HG02610 (cell line): ENCODE data around the gene ADAMTS8.

Source experiments
- ATAC-seq: cut with Tn5 transposase; IDR thresholded peaks from one replicate; pipeline ENCODE4 v1.9.1; 2021; ENCODE audit warnings: mild to moderate bottlenecking, moderate library complexity; ENCODE audit not compliant: unreplicated experiment

Gene ADAMTS8

DNA sequence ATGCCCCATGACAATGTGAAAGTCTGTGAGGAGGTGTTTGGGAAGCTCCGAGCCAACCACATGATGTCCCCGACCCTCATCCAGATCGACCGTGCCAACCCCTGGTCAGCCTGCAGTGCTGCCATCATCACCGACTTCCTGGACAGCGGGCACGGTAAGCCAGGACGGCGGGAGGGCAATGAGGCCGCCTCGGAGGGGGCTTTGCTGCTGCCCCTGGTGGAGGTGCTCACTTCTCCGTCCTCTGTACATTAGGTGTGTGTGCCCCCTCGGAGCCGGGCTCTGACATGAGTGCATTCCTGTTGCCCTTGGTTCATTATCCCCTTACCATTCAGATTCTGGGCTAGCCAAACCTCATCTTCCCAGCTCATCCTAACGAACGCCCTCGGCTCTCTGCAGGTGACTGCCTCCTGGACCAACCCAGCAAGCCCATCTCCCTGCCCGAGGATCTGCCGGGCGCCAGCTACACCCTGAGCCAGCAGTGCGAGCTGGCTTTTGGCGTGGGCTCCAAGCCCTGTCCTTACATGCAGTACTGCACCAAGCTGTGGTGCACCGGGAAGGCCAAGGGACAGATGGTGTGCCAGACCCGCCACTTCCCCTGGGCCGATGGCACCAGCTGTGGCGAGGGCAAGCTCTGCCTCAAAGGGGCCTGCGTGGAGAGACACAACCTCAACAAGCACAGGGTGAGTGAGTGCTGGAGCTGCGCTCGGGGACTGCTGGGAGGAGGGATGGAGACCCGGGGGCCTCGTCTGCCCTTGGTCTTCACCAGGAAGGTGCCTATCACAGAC lies 33.9 kb upstream of the ADAMTS8 start:
- no peak for ATAC-seq

DNA sequence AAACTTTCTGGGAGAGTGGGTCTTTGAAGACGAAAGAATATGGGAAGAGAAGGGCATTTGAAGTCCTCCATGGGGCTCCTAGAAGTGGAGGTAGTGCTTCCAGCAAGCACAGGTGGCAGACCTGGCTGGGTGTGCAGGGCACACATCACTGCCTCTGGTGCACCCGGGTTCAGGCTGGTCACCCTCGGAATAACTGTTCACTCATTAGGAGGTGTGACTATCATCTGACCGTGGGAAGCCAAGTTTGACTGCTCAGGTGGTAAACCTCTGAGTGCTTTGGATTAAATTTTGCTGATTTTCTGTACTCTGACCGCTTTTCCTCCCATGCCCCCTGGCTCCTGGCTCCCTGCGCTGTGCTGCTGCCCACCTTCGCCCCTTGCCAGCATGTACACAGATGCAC lies 31.1 kb upstream of the ADAMTS8 start:
- ATAC-seq = no peak

DNA sequence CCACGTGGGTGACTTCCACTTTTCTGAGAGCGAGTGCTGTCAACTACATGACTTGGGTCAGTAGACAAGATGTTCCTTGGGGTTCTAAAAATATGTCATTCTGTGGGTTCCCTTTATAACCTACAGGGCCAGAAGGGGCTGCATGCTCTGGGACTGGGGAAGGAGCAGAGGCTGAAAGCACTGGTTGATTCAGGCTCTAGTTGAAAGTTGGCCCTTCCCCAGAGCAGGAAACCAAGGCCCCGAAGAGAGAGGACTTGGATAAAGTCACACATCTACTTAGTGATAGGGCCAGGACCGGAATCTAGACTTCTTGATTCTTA lies 30.0 kb upstream of the ADAMTS8 start:
- ATAC-seq = no peak

DNA sequence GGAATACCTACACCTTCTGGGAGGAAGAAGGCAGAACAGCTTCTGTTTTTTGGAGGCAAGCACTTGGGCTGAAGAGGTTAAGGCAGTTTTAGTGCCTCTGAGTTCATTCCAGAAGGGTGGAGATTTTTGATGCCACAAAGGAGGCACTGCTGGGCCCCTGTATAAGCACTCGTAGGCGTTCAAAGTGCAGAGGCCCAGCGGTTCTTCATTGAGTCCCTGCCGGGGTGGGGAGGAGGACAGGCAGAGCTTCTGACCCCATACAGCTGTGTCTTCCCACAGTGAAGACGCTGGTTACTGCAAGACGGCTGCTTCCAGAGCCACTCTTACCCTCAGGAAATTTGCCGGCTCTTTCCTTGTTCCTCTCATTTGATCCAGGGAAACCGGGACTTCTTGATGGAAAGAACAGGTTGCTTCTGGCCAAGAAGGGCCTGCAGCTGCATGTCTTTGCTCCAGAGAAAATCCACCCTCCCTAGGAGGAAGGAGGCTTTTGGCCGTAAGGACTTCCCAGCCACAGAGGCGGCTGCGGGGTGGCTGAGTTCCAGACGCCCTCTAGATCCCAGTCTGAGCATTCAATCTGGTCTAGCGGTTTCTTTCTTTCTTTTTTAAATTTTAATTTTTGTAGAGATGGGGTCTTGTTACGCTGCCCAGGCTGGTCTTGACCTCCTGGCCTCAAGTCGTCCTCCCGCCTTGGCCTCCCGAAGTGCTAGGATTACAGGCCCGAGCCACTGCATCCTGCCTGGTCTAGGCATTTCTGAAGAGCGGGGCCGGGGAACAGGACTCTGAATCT lies 29.4 kb upstream of the ADAMTS8 start:
- no peak for ATAC-seq

DNA sequence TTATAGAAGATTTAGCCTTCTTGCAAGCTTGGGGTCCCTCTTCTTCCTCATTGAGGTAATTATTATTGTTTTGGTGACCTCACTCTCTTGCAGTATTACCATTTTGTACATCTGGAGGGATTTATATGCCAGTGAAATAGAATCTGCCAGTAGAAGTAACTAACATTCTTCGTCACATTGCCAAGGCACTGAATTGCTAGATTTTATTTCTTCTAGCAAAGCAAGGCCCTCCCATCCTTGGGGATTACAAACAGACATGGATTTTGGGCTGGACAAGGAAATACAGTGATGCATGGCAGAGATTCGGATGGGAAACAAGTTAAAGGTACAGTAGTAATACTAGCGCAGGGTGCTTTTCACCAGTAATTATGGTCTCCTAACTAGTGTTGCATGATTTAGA lies 27.9 kb upstream of the ADAMTS8 start:
- ATAC-seq = no peak

DNA sequence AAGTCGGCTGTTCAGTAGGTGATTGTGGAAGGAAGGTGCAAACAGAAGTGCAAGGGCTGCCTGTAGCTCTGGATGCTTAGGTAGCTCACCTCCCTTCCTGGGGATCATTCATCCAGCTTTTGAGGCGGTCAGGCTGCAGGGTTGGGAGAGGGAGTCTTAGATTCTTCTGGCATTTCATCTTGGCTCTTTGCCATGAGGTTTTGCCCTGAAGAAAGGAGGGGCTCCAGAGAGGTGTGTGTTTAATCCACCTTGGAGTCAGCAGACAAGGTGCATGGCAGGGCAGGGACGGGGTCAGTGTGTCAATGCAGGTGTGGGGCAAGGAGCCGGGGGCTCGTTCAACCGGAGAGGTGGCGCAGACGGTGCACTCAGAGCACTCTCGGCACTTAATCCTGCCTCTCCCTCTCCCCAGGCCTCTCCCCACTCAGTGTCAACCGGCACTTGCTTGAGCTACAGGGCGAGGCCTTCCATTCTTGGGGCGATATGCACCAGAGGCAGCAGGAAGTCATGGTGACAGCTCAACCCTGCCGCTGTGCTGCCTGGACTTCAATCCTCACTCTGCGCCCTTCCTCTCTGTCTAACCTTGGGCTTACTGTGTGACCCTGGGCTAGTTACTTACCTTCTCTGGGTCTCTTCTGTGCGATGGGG lies 27.2 kb upstream of the ADAMTS8 start:
- ATAC-seq = no peak

DNA sequence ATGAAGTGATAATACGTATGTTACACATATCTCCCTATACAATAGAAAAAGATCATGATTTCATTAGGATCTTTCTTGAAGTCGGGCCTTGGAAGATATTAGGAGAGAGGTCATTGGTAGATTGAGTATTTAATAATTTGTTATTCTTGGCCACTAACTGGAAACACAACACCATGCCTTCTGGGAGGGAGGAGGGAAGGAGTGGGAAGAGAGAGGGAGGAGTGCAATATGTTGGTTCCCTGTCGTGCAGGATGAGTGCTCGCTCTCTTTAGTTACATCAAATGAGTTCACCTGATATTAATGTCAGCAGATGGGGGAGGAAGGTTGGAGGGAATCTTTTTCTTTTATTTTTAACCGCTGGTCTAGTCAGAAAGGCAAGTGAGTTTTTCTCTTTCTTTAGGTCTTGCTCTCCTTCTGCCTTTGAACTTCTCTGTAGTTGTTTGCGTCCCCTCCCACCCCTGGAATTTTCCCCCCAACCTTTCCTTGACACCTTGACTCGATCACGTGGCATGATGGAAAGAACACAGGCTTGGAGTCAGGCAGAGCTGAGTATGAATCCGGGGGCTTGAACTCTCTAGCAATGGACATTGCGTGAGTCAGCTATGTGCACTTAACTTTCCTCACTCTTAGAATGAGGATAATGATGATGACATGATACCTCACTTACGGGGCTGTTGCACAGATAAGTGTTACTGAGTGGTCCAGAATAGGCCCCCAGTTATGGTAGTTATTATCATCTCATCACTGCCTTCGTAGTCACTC lies 26.3 kb upstream of the ADAMTS8 start:
- ATAC-seq = no peak

DNA sequence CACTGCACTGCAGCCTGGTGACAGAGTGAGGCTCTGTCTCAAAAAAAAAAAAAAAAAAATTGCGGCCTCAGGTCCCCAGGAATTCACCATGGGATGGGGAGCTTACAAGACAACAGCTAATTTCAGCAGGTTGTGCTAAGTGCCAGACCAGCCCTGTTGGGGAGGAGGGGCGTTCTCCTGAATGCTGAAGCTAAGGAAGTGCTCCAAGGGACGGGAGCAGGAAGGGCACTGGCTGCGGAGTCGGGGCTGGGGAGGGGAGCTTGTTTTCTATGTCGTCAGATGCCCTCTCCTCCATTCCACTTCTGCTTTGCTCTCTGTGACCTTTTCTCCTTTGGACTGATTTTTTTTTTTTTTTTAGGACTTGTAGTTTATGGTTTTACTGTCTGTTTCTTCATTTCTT lies 24.5 kb upstream of the ADAMTS8 start:
- ATAC-seq = no peak

DNA sequence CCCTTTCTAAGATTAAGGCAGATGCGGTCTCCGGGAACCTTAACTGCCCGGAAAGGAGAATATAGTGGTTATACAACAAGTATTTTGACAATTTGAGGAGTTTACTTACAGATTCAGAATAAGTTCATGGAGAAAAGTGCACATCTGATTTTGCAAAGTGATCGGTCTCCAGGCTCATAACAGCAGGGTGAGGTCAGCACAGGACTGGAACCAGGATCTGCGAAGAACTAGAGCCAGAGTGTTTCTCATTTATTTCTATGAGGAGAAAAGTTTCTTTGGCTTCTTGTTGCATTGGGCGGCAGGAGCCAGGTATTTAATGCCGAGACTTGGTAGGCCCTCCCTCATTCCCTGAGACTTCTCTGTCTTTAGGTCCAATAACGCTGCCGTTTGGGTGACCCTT lies 23.8 kb upstream of the ADAMTS8 start:
- ATAC-seq = no peak

DNA sequence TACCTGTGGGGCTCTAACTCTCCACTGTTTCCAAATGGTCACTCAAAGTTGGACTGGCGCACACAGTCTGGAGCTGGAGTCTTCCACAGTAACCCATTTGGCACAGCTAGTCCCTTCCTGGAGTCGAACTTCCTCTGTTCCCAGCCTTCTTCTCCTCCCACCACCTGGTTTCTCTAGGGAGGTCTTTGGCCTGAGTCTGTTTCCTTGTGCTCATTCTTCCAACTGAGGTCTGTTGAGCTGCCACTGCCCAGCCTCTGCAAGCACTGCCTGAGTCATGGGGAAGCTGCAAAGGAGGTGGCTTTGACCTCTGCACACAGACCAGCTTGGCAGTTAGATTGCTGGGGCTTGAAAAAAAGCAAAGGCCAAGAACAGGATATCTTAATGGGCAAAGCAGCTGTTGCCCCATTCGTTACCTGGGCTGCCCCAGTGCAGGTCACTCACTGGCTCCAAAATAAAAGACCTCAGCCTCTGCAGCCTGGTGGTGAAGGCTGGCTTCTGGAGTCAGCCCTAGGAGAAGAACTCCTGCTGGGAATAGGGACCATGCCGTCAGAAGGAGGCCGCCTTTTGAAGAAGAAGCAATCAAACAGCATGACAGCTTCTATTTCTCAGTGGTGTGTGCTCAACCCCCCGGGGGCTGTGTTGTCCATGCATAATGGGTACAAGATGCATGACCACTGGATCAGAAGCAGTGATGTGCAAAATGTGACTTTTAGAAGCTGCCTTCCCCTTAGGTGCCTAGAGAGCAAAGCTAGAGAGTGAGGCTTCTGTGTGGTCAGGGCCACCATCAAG lies 23.0 kb upstream of the ADAMTS8 start:
- ATAC-seq = no peak

DNA sequence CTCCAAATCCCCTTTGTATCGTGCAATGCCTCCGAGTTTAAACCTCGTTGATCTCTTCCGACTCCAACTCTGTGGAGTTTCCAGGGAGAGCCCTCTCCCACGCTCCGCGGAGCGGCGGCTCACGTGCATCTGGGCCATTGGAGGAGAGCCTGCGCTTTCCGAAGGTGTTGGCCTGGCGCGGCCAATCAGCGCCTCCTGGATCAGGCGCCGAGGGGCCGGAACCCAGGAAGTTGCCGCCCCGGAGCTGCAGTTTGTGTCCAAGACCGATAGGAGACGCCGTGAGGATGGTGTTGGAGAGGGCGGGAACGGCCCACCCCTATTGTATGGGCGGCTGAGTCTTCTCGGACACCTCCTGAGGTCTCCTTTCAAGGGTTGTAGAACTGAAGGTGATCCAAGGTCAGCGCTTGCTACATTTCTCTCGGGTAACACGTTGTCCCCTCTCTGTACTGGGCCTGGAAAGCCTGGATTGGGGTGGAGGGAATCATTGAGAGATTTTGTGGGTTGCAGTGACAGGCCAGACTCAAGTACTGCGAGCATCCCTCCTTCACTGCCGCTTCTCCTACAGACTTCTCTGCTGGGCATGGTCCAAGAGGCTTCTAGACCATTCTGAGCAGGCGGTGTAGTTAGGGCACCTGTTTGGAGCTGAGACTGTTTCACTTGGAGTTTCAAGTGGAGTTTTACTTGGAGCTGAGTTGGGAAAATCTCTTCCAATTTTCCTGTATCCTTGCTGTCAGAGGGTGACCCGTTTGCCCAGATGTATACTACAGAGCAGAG lies 21.8 kb upstream of the ADAMTS8 start:
- ATAC-seq = no peak

DNA sequence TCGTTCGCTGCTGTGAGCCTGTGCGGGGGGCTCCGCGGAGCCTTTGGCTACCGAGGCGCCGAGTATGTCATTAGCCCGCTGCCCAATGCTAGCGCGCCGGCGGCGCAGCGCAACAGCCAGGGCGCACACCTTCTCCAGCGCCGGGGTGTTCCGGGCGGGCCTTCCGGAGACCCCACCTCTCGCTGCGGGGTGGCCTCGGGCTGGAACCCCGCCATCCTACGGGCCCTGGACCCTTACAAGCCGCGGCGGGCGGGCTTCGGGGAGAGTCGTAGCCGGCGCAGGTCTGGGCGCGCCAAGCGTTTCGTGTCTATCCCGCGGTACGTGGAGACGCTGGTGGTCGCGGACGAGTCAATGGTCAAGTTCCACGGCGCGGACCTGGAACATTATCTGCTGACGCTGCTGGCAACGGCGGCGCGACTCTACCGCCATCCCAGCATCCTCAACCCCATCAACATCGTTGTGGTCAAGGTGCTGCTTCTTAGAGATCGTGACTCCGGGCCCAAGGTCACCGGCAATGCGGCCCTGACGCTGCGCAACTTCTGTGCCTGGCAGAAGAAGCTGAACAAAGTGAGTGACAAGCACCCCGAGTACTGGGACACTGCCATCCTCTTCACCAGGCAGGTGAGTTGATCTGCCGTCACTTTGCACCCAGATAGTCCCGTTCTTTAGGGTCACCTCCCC lies 21.0 kb upstream of the ADAMTS8 start:
- ATAC-seq = no peak

DNA sequence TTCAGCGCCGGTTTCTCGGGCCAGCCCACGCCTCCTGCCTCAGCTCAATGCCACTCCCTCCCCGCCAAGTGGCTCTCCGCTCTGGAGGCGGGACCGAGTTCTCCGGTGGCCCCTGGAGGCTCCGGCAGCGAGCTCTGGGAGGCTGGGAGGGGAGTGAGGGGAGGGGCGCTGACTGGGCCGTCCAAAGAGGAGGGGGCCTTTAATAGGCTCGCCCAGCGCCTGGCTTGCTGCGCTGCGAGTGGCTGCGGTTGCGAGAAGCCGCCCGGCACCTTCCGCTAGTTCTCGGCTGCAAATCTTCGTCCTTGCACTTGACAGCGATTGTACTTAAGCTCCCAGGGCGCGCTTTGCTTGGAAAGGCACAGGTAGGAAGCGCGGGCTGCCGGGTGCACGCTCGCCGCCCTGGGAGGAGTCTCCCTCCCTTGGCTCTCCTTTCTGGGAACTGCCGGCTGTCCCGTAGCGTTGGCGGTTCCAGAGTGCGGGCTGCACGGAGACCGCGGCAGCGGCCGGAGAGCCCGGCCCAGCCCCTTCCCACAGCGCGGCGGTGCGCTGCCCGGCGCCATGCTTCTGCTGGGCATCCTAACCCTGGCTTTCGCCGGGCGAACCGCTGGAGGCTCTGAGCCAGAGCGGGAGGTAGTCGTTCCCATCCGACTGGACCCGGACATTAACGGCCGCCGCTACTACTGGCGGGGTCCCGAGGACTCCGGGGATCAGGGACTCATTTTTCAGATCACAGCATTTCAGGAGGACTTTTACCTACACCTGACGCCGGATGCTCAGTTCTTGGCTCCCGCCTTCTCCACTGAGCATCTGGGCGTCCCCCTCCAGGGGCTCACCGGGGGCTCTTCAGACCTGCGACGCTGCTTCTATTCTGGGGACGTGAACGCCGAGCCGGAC lies 20.3 kb upstream of the ADAMTS8 start, which contains the start of gene ADAMTS15:
TSS of gene ADAMTS15 (plus strand) at position 230 of the 894 bp plus-strand sequence. CDS start at position 559, 329 bp downstream.
- ATAC-seq = no peak

DNA sequence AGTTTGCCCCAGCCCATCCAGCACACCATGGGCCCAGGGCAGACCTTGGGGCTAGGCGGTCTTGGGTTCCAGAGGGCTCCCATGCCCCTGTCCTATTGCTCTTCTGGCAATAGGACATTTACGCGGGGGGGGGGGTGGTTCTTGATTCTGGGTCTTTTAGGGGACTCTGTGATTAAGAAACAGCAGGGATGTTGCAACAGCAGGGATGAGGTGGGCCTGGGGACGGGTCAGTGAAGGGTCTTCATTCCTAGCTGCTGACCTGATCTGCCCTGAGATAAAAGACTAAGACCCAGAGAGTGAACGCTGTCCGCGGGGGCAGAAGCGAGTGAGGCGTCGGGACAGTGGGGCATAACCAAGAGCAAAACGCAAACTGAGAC lies 19.6 kb upstream of the ADAMTS8 start:
- no peak for ATAC-seq

DNA sequence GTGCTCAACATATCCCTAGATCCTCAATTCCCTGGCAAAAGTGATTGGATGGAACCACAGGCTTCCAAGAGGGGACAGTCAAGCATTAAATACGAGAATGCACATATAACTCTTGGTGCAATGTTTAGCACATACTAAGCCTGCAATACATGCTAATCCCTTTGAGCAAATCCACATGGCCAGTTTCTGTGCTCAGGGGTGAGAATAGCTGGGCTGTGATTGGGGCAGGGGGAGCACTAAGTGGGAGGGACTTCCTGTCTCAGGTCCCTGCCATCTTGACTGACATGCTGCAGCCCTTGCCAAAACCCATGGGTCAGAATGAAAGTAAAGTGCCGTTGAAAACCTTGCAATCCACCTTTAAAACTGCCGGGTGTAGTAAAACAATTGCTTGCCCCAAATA lies 17.4 kb upstream of the ADAMTS8 start:
- no peak for ATAC-seq

DNA sequence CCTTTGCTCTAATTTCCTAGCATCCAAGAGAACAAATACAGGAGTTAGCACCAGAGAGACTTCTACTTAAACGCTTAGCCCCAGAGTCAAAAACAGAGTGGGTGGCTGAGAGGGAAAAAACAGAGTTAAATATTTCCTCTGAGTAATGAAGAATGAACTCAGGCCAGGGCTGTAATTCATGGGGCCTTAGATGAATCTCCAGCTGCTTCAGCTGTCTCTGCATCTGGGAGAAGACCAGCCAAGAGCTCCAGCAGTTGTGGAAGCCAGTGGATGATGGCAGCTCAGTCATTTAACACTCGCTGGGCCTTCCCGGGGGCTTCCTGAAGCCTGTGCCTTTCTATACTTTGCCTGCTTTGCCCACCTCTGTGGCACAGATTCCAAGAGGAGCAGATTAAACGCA lies 14.3 kb upstream of the ADAMTS8 start:
- ATAC-seq = no peak

DNA sequence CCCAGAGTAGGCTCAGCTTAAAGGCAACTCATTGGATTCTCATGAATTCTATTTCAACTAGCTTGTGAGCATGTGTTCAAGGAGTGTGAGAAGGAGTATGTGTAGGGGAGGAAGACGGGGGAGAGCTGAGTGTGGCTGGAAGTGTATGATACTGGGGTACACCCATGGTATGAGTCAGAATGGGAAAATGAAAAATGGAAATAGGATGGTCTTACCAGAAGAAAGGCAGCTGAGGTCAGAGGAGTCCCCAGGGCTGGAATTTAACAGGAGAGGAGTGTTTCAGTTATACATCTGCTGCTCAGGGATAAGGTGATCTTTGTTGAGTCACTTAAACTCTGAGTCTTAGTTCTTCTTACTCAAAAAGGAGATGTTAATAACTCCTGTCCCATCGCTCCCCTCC lies 13.3 kb upstream of the ADAMTS8 start:
- ATAC-seq = no peak

DNA sequence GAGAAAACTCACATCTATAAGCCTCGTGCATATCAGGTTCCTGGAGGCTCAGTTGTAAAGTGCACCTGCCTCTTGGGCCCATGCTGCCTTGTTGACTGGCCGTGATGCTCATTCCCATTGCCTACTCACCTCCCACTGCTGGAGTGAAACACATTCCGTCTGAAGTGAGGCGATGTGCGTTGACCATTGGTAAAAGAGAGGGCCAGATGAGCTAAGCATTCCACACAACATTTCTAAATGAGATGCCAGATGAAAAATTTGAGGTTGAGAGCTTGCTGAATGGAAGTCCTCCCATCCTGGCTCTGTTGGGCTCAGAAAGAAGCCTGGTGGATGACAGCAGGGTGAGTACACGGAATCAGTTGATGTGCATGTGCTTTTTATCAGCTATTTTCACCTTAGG lies 11.5 kb upstream of the ADAMTS8 start:
- no peak for ATAC-seq
